ENCODE results near the gene MAPK4.
"Not testable (repeated sequence)": the region's sequence is repeated elsewhere in the genome, so short reads cannot be mapped to it uniquely, and the experiment has no call there.

MAPK4 gene

GRCh38 chr18:50528806-50529205 is 31.1 kb upstream of the MAPK4 start:
- Histone ChIP-seq H2BK15ac (replicated peaks; ENCODE audit: low read depth) (no peak overlapping the region), H3K56ac (ENCODE audit: low read length) (no peak overlapping the region), H3K79me2 (ENCODE audit: control insufficient read depth, insufficient read depth, low read length) (no peaks in the 10 kb centered on the region), H4K5ac (ENCODE audit: low read length) (no peak overlapping the region), H3K9ac (ENCODE audit: low read length) (no peak overlapping the region), H2BK120ac (ENCODE audit: low read depth, low read length) (no peak overlapping the region), H3K4me3 (ENCODE audit: low read length) (no peak overlapping the region), H3K4ac (ENCODE audit: low read depth, low read length) (no peak overlapping the region), H3K36me3 (ENCODE audit: control insufficient read depth, insufficient read depth, low read length) (no peaks in the 10 kb centered on the region), H4K8ac (ENCODE audit: low read depth, low read length) (no peak overlapping the region), H3K27ac (ENCODE audit: low read depth, low read length) (no peak overlapping the region), H3K23ac (ENCODE audit: low read length) (no peak overlapping the region), H2BK5ac (ENCODE audit: low read length) (no peak overlapping the region), H3K79me1 (ENCODE audit: low read length) (no peaks in the 10 kb centered on the region), H3K18ac (ENCODE audit: low read length) (no peak overlapping the region), H2AK5ac (ENCODE audit: low read length) (no peak overlapping the region), H3K27me3 (ENCODE audit: insufficient read depth, low read length, poor library complexity) (no peaks in the 10 kb centered on the region), H3K4me2 (ENCODE audit: low read length) (no peak overlapping the region), H3K4me1 (ENCODE audit: control insufficient read depth, low read depth, low read length) (no peaks in the 10 kb centered on the region)
- DNase-seq: no peak
- WGBS (ENCODE audit: extremely low coverage, insufficient coverage, low lambda C conversion rate): no CpG with 5 or more reads among the region's 5 CpGs

- H3K23ac ChIP-seq (ENCODE audit: low read length); DNase-seq; H2BK15ac ChIP-seq (replicated peaks; ENCODE audit: low read depth); H3K9ac ChIP-seq (ENCODE audit: low read length); H3K4me2 ChIP-seq (ENCODE audit: low read length); H3K4ac ChIP-seq (ENCODE audit: low read depth, low read length); H3K79me2 ChIP-seq (ENCODE audit: control insufficient read depth, insufficient read depth, low read length); H3K27me3 ChIP-seq (ENCODE audit: insufficient read depth, low read length, poor library complexity); H2BK5ac ChIP-seq (ENCODE audit: low read length); H3K18ac ChIP-seq (ENCODE audit: low read length); H3K56ac ChIP-seq (ENCODE audit: low read length); H3K27ac ChIP-seq (ENCODE audit: low read depth, low read length); H2AK5ac ChIP-seq (ENCODE audit: low read length); H3K79me1 ChIP-seq (ENCODE audit: low read length); H3K4me1 ChIP-seq (ENCODE audit: control insufficient read depth, low read depth, low read length); H4K8ac ChIP-seq (ENCODE audit: low read depth, low read length); H3K4me3 ChIP-seq (ENCODE audit: low read length); H3K36me3 ChIP-seq (ENCODE audit: control insufficient read depth, insufficient read depth, low read length); H4K5ac ChIP-seq (ENCODE audit: low read length); H2BK120ac ChIP-seq (ENCODE audit: low read depth, low read length): not testable (repeated sequence)
- no CpG with 5 or more reads among the region's 2 CpGs for WGBS (ENCODE audit: extremely low coverage, insufficient coverage, low lambda C conversion rate)
Observed at GRCh38 chr18:50533822-50534221, 26.1 kb upstream of the MAPK4 start.

- H3K27ac ChIP-seq (ENCODE audit: low read depth, low read length); H3K36me3 ChIP-seq (ENCODE audit: control insufficient read depth, insufficient read depth, low read length); H3K4me2 ChIP-seq (ENCODE audit: low read length); H3K9ac ChIP-seq (ENCODE audit: low read length); H2BK5ac ChIP-seq (ENCODE audit: low read length); H3K4ac ChIP-seq (ENCODE audit: low read depth, low read length); H3K79me2 ChIP-seq (ENCODE audit: control insufficient read depth, insufficient read depth, low read length); H2AK5ac ChIP-seq (ENCODE audit: low read length); H3K56ac ChIP-seq (ENCODE audit: low read length); H3K27me3 ChIP-seq (ENCODE audit: insufficient read depth, low read length, poor library complexity); H4K5ac ChIP-seq (ENCODE audit: low read length); H3K4me1 ChIP-seq (ENCODE audit: control insufficient read depth, low read depth, low read length); H2BK120ac ChIP-seq (ENCODE audit: low read depth, low read length); H3K79me1 ChIP-seq (ENCODE audit: low read length); H3K4me3 ChIP-seq (ENCODE audit: low read length); DNase-seq; H2BK15ac ChIP-seq (replicated peaks; ENCODE audit: low read depth); H3K23ac ChIP-seq (ENCODE audit: low read length); H4K8ac ChIP-seq (ENCODE audit: low read depth, low read length); H3K18ac ChIP-seq (ENCODE audit: low read length): not testable (repeated sequence)
- no CpG with 5 or more reads among the region's 4 CpGs for WGBS (ENCODE audit: extremely low coverage, insufficient coverage, low lambda C conversion rate)
Observed at GRCh38 chr18:50544476-50544875, 15.4 kb upstream of the MAPK4 start.

- H3K27ac ChIP-seq (ENCODE audit: low read depth, low read length): no peak overlapping the region
Observed at GRCh38 chr18:50545936-50546335, 14.0 kb upstream of the MAPK4 start.

GRCh38 chr18:50548160-50548559 is 11.7 kb upstream of the MAPK4 start:
- H4K8ac ChIP-seq (ENCODE audit: low read depth, low read length): no peak overlapping the region
- H3K36me3 ChIP-seq (ENCODE audit: control insufficient read depth, insufficient read depth, low read length): no peaks in the 10 kb centered on the region
- no peak overlapping the region for H3K4ac ChIP-seq (ENCODE audit: low read depth, low read length)
- H3K79me2 ChIP-seq (ENCODE audit: control insufficient read depth, insufficient read depth, low read length): no peaks in the 10 kb centered on the region
- H3K4me2 ChIP-seq (ENCODE audit: low read length): no peak overlapping the region
- no peak overlapping the region for H2BK15ac ChIP-seq (replicated peaks; ENCODE audit: low read depth)
- H2BK5ac ChIP-seq (ENCODE audit: low read length): no peak overlapping the region
- no peak overlapping the region for H3K18ac ChIP-seq (ENCODE audit: low read length)
- no peak overlapping the region for H2BK120ac ChIP-seq (ENCODE audit: low read depth, low read length)
- no peaks in the 10 kb centered on the region for H3K27me3 ChIP-seq (ENCODE audit: insufficient read depth, low read length, poor library complexity)
- no peak overlapping the region for H3K9ac ChIP-seq (ENCODE audit: low read length)
- no peaks in the 10 kb centered on the region for H3K4me1 ChIP-seq (ENCODE audit: control insufficient read depth, low read depth, low read length)
- no peak overlapping the region for H3K4me3 ChIP-seq (ENCODE audit: low read length)
- H2AK5ac ChIP-seq (ENCODE audit: low read length): no peak overlapping the region
- no peak overlapping the region for H3K56ac ChIP-seq (ENCODE audit: low read length)
- H3K27ac ChIP-seq (ENCODE audit: low read depth, low read length): no peak overlapping the region
- no peak overlapping the region for H4K5ac ChIP-seq (ENCODE audit: low read length)
- H3K23ac ChIP-seq (ENCODE audit: low read length): no peak overlapping the region
- no peaks in the 10 kb centered on the region for H3K79me1 ChIP-seq (ENCODE audit: low read length)
- WGBS (ENCODE audit: extremely low coverage, insufficient coverage, low lambda C conversion rate): no CpG with 5 or more reads among the region's 1 CpG
- no peak for DNase-seq

More at GRCh38 chr18:50545936-50546335, 14.0 kb upstream of the MAPK4 start:
- no peak overlapping the region for H2BK15ac ChIP-seq (replicated peaks; ENCODE audit: low read depth)
- H2BK5ac ChIP-seq (ENCODE audit: low read length): no peak overlapping the region
- H3K27me3 ChIP-seq (ENCODE audit: insufficient read depth, low read length, poor library complexity): no peaks in the 10 kb centered on the region
- H3K4ac ChIP-seq (ENCODE audit: low read depth, low read length): no peak overlapping the region
- H3K18ac ChIP-seq (ENCODE audit: low read length): no peak overlapping the region
- H2AK5ac ChIP-seq (ENCODE audit: low read length): no peak overlapping the region
- no peak overlapping the region for H3K9ac ChIP-seq (ENCODE audit: low read length)
- H3K79me2 ChIP-seq (ENCODE audit: control insufficient read depth, insufficient read depth, low read length): no peaks in the 10 kb centered on the region
- no peak overlapping the region for H4K5ac ChIP-seq (ENCODE audit: low read length)
- H3K4me2 ChIP-seq (ENCODE audit: low read length): no peak overlapping the region
- no peak overlapping the region for H3K56ac ChIP-seq (ENCODE audit: low read length)
- no peaks in the 10 kb centered on the region for H3K79me1 ChIP-seq (ENCODE audit: low read length)
- DNase-seq: no peak
- no peak overlapping the region for H2BK120ac ChIP-seq (ENCODE audit: low read depth, low read length)
- H3K36me3 ChIP-seq (ENCODE audit: control insufficient read depth, insufficient read depth, low read length): no peaks in the 10 kb centered on the region
- H3K4me1 ChIP-seq (ENCODE audit: control insufficient read depth, low read depth, low read length): peaks cover 2% of the 10 kb centered on the region
- no peak overlapping the region for H3K23ac ChIP-seq (ENCODE audit: low read length)
- no CpG with 5 or more reads among the region's 19 CpGs for WGBS (ENCODE audit: extremely low coverage, insufficient coverage, low lambda C conversion rate)
- H4K8ac ChIP-seq (ENCODE audit: low read depth, low read length): no peak overlapping the region
- H3K4me3 ChIP-seq (ENCODE audit: low read length): no peak overlapping the region

GRCh38 chr18:50551651-50552050 is 8.2 kb upstream of the MAPK4 start:
- H3K79me2 ChIP-seq (ENCODE audit: control insufficient read depth, insufficient read depth, low read length); DNase-seq; H2BK120ac ChIP-seq (ENCODE audit: low read depth, low read length); H3K23ac ChIP-seq (ENCODE audit: low read length); H2BK15ac ChIP-seq (replicated peaks; ENCODE audit: low read depth); H3K9ac ChIP-seq (ENCODE audit: low read length); H3K4me3 ChIP-seq (ENCODE audit: low read length); H3K4me2 ChIP-seq (ENCODE audit: low read length); H2AK5ac ChIP-seq (ENCODE audit: low read length); H3K56ac ChIP-seq (ENCODE audit: low read length); H3K27ac ChIP-seq (ENCODE audit: low read depth, low read length); H3K18ac ChIP-seq (ENCODE audit: low read length); H4K5ac ChIP-seq (ENCODE audit: low read length); H3K79me1 ChIP-seq (ENCODE audit: low read length); H3K4me1 ChIP-seq (ENCODE audit: control insufficient read depth, low read depth, low read length); H3K27me3 ChIP-seq (ENCODE audit: insufficient read depth, low read length, poor library complexity); H3K36me3 ChIP-seq (ENCODE audit: control insufficient read depth, insufficient read depth, low read length); H4K8ac ChIP-seq (ENCODE audit: low read depth, low read length); H3K4ac ChIP-seq (ENCODE audit: low read depth, low read length); H2BK5ac ChIP-seq (ENCODE audit: low read length): not testable (repeated sequence)
- WGBS (ENCODE audit: extremely low coverage, insufficient coverage, low lambda C conversion rate): no CpG with 5 or more reads among the region's 1 CpG
